ENCODE data around the gene WSCD2.
A peak's percentile ranks its signal among the peaks of the same experiment; 100 is the strongest.

Gene WSCD2

DNA sequence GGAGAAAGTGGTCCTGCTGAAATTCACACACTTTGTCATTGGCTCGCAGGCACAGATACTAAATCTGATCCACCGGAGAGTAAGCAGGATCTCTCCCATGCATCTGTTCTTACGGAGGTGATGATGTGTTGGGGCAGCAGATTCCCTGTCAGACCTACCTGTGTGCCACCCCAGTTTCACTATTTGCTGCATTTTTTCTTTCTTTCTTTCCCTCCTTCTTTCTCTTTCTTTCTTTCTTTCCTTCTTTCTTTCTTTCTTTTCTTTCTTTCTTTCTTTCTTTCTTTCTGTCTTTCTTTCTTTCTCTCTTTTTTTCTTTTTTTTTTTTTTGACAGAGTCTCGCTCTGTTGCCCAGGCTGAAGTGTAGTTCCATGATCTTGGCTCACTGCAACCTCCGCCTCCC, 37.4 kb downstream of the WSCD2 start:
- no peak for DNase-seq (ENCODE audit: low spot score)

DNA sequence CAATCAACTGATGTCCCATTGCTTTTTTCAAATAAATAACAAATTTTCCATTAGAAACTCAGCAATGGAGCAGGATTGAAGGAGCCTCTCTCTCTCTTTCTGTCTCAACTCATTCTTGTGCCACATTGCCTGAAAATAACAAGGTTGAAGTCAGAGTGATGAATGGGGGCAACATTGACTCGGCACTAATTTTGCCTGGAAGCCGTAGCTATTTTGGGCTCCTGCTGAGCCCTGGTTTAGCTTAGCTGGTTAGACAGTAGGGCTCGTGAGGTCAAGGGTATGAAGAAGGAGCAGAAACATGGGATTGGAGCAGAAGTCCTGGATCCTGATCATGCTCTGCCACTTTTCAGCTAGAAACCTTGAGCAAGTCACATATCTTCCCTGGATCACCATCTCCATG, 38.9 kb downstream of the WSCD2 start:
- no peak for DNase-seq (ENCODE audit: low spot score)

DNA sequence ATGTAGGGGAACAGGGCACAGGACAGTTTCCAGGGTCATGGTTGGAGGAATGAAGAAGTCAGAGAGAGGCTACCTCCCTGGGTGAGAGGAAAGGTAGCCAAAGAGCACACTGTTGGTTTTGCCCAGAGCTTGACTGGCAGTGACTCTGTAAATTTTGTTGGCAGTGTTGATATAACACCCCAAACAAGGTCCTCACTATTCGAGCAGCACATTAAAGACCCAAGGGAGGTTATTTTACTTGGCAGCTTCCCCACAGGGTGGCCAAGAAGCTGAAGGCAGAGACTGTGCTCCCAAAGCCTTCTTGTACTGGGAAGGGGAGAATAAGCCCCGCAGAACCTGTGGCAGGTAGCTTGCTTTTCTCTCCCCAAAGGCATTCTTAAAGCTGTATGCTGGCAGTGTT, 40.6 kb downstream of the WSCD2 start:
- DNase-seq (ENCODE audit: low spot score): no peak

DNA sequence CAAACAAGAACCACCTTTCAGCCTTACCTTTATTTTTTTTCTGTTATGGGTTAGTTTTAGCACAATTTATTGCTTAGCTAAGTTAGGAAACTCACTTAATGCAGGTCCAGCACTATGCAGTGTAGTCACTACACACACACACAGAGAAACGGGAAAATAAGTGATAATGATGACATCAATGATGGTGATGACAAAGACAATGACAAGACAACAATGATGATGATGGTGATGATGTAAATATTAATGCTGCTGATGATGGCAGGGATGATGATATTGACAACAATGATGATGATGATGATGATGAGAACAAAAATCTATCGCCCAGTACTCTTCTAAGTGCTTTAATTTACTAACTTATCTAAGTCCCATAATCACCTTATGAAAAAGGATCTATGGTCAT, 41.1 kb downstream of the WSCD2 start:
- no peak for DNase-seq (ENCODE audit: low spot score)

DNA sequence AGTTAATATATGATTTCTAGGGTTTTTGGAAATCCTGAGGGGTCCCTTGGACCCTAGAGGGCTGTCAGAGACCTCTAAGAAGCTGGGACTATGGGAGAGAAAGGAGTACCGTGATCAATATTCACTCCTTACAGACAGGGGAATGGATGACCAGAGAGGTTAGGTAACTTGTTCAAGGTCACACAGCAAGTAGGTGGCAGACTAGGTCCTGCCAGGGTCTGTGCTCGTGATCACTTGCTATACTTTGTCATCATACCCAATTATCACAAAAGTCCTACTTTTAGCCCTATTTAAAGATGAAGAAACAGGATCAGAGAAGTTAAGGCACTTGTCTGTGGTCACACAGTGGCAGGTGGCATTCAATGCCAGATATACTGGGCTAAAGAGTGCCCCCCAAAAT, 42.9 kb downstream of the WSCD2 start:
- no peak for DNase-seq (ENCODE audit: low spot score)

DNA sequence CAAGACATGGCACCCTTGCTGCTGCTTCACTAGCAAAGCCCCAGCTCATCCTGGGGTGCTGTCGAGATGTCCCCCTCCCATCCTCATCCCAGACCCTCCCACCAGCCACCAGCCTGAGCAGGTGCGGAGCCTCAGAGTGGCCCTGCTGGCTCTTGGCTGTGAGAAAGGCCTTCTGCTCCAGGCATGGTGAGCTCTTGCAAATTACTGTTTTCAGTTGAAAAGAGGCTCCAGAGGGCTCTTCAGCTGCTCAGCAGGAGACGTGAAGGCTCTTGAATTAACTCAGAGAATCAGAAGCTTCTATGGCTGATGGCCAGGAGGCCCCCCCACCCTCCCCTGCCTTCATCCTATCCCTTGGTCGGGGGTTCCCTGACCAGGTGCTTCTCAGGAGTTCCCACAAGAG, 44.1 kb downstream of the WSCD2 start:
- DNase-seq (ENCODE audit: low spot score): no peak

DNA sequence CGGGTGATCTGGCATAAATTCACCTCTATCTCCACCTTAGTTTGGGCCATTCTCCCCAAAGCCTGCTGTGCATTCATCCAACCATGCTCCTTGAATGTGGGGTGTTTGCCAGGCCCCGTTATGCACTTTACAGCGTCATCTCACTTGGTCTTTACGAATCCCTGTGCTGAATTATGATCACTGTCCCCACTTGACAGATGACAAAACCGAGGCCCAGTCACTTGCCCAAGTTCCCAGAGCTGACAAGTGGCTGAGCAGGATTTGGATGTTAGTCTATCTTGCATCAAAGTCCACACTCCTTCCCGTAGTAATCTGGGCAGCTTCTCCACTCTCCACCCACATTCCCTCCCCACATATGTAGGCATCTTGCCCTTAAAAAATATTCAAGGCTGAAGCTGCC, 44.8 kb downstream of the WSCD2 start:
- no peak for DNase-seq (ENCODE audit: low spot score)

DNA sequence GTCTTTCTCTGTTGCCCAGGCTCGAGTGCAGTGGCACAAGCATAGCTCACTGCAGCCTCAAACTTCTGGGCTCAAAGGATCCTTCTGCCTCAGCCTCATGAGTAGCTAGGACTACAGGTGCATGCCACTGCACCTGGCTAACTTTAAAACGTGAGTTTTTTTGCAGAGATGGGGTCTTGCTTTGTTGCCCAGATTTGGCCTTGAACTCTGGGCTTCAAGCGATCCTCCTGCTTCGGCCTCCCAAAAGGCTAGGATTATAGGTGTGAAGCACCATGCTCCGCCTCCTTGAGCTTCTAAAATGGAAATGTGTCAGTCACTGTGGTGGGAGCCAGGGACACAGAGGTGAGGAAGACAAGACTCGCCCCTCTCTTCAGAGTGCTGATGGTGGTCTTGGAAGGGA, 45.6 kb downstream of the WSCD2 start:
- no peak for DNase-seq (ENCODE audit: low spot score)

DNA sequence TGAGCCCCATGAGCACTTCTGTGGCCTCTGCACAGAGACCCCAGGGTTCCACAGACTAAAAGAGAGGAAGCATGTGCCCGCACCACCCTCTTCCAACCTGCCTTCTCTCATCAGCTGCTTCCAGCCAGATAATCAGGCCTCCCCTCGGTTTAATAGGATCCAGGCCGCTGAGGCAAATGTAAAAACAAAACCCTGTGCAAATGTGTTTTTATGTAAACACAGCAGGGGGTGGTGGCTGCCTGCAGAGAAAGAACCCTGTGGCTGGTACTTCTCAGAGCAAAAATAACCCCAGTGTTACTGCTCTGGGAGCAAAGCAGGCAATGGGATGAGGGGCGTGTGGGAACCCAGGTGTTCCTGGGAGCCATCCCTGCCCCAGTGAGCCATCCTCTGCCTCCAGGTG, 46.2 kb downstream of the WSCD2 start:
- DNase-seq (ENCODE audit: low spot score): no peak

DNA sequence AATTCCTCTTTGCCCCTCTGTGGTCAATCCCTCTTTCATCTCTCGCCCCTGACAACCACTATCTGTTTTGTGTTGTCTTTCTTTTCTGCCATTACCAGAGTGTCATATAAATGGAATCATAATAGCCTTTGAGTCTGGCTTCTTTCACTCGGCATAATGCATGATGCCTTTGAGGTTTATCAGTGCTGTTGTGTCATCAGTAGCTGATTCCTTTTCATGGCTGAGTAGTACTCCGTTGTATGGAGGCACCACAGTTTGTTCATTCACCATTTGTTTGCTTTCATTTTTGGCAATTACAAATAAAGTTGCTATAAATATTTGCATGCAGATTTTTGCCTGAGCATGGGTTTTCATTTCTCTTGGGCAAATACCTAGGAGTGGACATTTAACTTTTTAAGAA, 47.2 kb downstream of the WSCD2 start:
- no peak for DNase-seq (ENCODE audit: low spot score)

DNA sequence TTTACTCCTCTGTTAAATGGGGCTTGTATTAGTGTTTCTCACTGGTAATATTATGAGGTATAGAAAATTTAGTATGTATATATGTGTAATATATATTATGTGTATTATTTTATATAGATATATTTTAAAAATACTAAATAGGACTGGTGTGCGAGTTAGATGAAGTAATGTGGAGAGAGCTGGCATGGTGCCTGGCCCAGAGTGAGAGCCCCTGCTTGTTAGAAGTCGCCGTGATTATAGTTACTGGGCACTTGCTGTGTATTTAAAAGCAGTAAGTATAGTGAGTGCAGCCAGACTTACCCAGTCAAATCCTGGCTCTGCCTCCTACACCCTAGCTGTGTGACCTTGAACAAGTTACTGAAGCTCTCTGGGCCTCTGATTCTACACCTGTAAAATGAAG, 48.0 kb downstream of the WSCD2 start:
- no peak for DNase-seq (ENCODE audit: low spot score)

DNA sequence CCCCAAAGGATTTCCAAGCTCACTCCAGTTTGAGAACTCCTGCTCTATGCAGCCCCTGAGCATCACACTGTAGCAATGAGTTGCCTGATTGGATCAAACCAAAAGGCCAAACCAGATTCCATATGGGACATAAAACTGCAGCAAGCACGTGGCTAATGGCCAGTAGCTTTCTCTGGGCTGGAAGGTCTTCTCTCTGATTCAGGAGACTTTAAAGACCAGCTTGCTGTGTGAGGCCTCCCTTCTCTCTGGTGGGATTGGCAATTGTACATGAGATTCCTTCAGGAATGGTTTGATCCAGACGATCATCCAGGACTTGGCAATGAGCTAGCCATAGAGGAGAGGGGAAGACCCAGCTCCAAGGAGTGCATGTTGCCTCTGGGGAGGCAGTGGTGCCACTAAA, 50.2 kb downstream of the WSCD2 start:
- no peak for DNase-seq (ENCODE audit: low spot score)

DNA sequence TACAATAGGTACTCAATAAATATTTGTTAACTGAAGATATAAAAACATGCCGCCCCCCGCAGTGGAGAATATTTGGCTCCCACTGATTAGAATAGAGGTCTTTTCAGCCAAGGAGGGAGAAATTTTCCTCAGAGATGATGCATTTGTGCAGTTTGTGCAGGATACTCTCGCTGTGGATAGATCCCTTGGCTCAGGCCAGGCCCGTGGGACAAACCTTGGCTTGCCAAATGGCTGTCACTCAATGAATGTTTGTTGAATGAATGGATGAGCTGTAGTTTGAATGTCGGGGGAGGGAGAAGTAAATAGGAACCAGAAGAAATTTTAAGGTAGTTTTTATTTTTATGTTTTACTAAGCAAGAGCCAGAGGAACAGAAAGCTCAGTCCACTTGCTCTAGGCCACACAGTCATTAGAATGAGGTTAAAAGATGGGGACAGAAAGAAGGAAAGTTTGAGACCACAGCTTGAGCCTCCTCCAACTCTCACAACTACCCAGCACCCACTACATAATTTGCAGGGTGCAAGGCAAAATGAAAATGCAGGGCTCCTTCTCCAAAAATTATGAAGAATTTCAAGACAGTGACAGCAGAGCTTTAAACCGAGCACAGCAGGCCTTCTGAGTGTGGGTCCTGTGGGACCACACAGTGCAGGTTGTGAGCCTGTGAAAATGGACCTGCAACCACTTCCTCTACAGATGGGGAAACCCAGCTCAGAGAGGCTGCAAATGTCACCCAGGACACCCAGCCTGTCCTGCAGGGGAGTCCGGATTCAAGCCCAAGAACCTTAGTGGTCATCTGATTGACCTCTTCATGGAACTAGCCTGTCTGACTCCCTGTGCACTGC, 51.4 kb downstream of the WSCD2 start:
- no peak for DNase-seq (ENCODE audit: low spot score)

DNA sequence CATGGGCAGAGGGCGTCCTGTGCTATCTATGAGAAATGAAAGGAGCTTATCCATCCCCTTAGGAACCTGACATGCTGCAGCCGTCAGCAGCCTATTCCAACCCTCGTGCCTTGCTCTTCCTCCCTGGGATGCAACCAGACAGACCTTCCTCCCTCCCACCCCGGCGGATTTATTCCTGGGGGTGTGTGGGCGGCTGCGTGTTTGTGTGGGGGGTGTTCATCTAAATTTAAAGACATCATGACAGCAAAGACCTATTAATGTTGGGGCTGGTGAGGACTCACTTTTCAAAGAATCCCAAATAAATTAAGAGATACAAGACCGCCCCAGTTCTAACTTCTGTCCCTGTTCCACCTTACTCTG, 52.0 kb downstream of the WSCD2 start:
- no peak for DNase-seq (ENCODE audit: low spot score)

DNA sequence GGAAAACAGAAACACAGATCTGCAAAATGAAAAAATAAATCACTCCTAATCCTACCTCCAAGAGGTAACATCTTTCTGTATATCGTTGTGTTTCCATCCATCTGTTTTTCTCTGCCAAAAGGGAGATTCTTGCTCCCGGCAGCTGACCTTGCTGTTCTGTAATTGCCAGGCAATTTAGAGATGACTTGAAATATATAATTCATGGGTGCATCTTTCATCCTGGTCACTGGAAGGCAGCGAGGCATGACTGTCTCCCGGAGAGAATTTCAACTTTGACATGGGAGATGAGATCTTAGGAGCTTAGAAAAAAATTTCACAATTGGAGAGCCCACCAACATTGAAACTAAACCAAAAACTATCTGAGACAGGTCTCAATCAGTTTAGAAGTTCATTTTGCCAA, 53.0 kb downstream of the WSCD2 start:
- no peak for DNase-seq (ENCODE audit: low spot score)

DNA sequence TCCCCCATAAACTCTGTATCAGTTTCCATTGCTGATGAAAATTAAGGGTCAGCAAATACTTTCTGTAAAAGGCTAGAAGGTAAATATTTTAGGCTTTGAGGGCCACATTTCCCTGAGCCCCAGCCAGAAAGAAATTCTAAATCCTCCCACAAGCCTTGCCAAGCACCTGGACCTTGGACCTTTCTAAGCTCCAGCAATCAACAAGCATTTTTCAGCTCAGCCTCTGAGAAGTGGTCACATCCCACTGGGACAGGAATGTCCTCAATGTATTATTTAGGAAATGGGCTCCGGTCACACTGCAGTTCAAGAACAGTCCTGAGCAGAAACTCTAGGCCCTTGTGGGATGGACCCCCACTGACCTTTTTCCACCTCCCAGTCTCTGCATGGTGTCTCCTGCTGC, 55.9 kb downstream of the WSCD2 start:
- DNase-seq (ENCODE audit: low spot score): no peak

DNA sequence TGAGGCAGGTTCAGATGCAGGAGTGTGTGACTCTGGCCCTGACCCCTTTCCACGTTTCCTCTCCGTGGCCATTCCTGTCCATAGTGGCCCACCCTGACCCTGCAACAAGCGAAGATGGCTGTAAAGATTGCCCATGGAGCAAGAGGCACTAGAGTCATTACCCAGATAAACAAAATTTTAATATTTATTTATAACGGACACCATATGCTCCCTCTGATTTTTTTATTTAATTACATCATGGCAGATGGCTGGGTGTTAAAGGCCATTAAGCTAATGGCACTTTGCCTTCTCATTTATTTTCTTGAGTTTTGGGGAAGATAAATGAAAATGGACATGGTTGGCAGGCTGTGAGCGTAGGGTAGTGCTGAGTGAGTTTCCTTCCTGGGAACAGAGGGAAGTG, 58.7 kb downstream of the WSCD2 start:
- no peak for DNase-seq (ENCODE audit: low spot score)

DNA sequence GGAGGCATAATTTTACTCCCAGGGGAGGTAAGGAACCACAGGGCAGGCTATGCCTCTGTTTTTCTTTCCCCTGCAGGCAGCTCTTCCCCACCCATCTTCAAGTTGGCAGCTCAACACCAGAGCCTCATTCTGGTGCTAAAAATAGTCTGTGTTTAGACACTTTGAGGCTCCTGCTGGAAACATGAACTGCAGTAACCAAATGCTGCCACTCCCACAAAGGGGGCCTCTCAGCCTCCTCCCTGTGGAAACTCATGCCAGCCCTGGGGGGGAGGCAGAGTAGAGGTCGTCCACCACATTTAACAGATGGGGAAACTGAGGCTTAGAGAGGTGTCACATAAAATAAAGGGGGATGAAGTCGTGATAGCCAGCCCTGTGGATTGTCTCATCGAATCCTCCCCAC, 61.4 kb downstream of the WSCD2 start:
- DNase-seq (ENCODE audit: low spot score): no peak

DNA sequence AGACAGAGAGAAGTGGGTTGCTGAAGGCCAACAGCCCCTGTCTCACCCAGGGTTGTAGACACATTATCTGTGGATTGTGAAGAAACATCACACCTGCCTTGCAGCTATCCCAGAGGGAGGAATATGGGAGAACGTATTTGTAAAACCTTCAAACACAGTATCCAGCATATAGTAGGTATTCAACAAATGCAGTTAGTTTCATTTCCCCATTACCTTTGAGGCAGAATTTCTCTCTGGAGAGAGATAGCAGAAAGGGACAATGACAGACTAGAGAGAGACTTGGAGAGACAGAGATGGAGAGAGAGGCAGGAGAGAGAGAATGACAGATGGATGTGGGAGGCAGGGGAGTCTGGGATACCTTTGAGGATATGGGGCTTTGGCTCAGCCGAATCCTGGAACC, 62.0 kb downstream of the WSCD2 start:
- DNase-seq (ENCODE audit: low spot score): no peak

DNA sequence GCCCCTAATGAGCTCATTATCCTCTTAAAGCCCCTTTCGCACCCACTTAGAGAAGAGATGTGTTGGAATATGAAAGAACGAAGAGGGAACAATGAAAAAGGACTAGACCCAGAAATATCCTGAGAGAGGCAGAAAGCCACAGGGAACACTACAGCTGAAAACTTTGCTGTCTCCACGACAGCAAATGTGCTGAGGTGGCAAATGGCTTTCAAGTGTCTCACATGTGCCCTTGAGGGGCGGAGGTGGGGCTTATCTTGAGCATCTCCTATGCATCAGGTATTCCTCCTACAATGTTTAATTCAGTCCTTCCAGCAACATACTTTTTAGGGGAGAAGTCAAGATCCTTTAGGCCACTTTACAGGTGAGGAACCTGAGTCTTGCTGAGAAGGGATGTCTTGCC, 62.9 kb downstream of the WSCD2 start:
- DNase-seq (ENCODE audit: low spot score): no peak

DNA sequence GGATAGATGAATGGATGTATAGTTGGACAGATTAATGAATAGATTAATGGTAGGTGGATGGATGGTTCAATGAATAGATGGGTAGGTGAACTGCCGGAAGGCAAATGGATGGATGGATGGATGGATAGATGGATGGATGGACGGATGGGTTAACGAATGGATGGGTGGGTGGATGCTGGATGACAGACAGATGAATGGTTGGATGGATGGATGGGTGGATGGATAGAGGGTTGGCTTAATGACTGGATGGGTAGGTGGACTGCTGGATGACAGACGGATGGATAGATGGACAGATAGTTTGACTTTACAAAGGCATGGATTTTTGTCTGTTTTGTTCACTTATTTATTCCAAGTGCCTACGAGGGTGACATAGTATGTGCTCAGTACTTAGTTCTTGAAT, 64.4 kb downstream of the WSCD2 start:
- DNase-seq (ENCODE audit: low spot score): no peak

DNA sequence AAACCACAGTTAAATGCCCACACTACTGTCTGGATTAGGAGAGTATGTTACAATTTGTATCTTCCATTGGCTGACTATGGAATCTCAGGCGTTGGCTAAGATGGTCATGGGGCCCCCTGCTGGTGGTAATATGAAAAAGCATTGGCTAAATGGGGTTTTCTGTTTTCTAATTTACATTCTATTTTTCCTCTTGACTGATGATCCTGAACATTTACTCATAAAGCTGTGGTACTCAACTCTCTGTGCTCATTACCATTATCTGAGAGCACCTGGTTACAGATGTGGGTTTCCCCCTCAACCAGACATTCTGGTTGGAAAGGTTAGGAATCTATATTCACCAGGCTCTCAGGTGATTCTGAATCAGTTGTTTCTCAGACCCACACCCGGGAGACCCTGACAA, 64.8 kb downstream of the WSCD2 start:
- DNase-seq (ENCODE audit: low spot score): peak; percentile 45

DNA sequence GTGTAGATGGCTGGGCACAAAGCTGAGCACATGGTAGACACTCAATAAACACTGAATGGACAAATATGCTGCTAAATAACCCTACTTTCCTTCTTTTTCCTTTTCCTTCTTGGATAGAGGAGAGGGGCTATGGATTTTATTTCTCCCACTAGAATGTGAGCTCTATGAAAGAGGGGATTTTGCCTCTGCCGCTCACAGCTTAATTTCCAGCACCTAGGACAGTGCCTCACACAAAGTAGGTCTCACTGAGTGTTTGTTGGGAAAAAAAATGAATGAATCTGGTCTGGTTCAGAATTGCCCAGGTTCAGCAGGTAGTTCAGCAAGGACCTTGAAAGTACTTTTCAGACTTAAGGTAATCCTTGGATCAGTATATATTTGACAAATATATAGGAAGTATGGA, 65.5 kb downstream of the WSCD2 start:
- no peak for DNase-seq (ENCODE audit: low spot score)

DNA sequence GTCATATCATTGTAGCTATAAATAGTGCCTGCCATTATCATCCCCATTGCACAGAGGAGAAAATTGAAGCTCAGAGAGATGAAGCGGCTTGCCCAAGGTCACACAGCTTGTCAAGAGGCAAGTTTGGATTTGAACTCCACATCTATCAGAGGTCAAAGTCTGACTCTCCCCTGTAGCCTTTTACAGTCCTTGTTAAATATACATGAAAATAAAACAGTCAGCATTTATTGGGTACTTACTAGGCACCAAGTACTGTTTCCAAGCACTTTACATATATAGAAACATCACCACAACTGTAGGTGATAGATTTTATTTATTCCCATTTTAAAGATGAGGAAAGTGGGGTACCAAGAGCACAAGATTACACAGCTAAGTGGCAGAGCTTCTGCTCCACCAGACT, 67.2 kb downstream of the WSCD2 start:
- DNase-seq (ENCODE audit: low spot score): no peak

DNA sequence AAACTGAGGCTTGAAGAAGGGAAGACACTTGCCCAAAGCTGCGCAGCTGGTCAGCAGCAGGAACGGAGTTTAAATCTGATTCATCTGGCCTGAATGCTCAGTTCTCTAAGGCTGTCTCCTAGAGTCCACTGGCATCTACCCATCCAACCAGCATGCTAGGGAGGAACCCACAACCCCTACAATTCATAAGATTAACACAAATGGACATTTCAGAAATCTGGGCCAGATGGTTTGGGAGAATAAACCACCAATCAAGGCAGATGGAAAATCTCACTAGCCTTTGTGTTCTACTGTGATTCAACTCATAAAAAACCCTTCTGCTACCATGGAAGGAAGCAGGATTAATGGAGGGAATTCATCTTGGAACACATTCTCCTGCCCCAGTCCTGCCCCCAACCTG, 67.8 kb downstream of the WSCD2 start:
- no peak for DNase-seq (ENCODE audit: low spot score)

All from hepatic stellate cell (primary cell).